Stimulated activated CD4-positive, alpha-beta T cell treated with anti-CD3 and anti-CD28 coated beads, Interleukin-15, amount 100 ng/mL, for 1 hour (primary cell): Measurements from ENCODE around the gene ATF6B.

ENCODE experiments used
- DNase-seq, 2 donors: peaks; one replicate each; pipeline ENCODE4 v3.0.0-alpha.2; 2020; ENCODE audit warnings: low read depth in 1 of 2, low spot score in 1 of 2

Gene ATF6B

DNA sequence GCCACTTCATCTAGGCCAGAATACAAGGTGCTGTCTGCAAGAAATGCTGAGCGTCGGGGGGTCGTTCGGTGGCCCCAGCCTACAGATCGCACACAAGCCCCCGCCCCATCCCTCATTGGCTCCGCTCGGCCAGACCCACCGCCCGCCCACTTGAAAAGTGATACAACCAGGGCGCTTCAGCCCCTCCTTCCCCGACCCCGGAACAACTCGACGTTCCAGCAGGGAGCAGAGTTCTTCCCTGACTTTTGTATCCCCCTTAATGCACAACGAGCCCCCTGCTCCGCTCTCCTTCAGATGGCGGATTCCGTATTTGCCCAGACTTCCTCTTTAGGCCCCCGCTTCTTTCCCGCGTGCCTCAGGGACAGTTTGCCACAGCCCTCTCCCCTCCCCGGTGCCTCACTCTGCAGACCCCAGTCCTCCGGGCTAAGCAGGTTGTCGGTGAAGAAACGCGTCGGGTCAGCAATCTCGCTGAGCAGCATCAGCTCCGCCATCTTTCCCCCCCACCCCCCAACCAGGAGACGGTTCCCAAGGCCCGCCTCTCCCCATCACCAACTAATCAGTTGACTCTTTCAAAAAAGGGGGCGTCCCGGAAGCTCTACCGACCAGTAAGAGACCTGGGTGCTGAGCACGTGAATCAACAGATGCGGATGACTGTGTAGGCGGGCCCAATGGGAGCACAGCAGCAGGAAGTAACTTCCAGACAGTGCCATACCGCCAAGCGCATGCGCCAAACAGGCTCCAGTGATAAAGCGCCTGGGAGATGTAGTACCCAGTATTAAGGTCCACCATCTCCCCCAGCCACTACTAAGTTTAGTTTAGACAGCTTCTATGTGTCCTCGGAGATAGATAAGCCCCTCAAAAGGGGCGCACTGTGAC lies at the start of gene ATF6B:
Gene ATF6B (minus strand): TSS at position 530 of the 876 bp plus-strand sequence. CDS start 39 bp downstream, at position 491.
- peak; percentile 86 to 92 for DNase-seq

DNA sequence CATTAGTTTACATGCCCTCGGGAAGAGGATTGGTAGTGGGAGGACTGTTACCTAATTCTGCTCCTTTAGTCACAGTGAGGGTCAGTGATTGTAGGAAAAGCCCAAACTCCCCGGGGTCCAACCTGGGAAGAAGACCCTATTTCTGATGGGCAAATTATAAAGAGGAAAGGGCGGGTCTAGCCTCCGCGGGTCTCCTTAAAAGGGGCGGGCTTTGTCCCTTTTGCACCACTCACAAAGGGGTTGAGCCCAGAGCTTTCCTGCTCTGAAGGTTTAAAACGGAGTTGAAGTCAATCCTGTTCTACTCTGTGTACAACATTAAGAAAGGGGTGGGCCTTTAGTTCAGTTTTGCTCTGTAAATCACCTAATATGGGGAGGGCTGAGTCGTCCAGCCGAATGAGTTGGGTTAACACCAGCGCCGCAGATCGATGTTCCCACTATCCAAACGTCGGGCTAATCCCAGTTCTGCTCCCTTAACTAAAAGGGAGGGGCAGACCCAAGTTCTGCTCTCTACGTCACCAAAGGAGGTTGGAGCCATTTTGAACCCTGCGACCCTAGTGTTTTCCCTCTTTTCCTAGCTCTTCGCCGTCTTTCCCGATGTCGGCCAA lies 49.2 kb upstream of the ATF6B start:
- no peak for DNase-seq

- no peak for DNase-seq
Measured at GRCh38 chr6:32176476-32177182, 48.6 kb upstream of the ATF6B start.

DNA sequence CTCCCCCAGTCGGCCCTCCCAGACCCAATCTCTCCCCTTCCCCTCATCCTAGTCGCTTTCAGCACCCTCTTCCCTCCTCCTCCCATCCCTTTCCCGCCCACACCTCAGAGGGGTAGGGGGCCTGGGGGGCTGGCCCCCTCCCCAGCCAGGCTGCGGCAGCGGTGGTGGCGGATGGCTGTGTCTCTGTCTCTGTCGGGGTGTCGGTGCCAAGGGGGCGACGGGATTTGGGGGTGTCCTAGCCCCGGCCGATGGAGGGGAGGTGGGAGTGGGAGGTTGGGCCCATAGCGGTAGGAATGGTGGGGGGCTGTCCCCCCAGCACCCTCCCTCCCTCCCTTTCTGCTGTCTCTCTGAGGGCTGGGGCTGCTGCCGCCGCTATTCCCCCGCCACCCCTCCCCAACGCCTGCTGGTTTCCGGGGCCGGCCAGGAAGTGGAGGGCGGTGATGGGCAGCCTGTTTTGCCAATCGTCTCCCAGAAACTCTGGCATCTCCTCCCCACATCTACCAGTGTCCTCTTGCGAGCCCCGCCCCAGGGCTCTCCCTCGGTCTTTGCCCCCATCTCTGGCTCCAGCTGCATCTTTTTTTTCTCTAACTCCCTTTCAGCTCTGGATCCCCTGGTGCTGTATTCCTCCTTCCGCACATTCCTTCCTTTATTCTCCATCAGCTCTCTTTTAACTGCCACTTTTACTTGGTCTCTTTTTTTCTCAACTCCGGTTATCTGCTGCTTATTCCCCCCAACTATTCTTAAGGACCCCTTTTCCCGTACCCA lies 47.8 kb upstream of the ATF6B start, which contains the start of gene AGPAT1:
Gene AGPAT1 (minus strand): TSS at position 374 of the 765 bp plus-strand sequence. CDS start 4,588 bp downstream, outside the sequence.
- DNase-seq, result peak; percentile 93 to 96

- DNase-seq, result no peak
Measured at GRCh38 chr6:32175322-32175710, 47.3 kb upstream of the ATF6B start.

GRCh38 chr6:32174416-32174815 lies 46.4 kb upstream of the ATF6B start:
- DNase-seq, result no peak

DNA sequence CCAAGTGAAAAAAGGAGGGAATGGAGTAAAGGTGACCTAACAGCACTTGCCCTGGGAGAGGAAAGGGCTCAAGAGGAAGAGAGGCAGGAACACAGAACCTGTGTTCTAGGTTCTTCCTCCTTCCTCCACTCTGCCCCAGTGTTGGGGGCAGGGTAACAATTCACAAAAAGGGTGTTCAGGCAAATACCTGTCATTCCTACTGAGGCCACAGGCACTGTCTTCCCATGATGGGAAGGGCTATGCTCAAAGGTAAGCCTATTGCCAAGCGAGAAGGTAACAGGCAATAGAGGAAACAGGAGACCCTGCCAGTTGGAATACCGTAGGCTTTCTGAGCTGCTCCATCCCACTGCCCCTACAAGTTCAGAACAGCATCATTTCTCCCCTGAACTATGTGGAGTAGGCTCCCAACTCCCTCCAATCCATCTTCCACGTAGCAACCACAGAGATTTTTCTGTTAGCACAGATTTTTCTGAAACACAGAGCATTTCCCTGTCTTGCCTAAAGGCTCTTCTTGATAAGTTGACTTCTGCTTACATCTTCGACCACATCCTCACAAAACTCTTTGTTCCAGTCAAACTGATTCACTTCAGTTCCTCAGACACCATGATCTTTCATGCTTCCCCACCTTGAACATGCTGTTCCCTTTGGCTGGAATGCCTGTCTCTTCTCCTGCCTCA lies 45.1 kb upstream of the ATF6B start:
- DNase-seq, result no peak

- DNase-seq, result no peak
Measured at GRCh38 chr6:32171234-32171633, 43.2 kb upstream of the ATF6B start.

DNA sequence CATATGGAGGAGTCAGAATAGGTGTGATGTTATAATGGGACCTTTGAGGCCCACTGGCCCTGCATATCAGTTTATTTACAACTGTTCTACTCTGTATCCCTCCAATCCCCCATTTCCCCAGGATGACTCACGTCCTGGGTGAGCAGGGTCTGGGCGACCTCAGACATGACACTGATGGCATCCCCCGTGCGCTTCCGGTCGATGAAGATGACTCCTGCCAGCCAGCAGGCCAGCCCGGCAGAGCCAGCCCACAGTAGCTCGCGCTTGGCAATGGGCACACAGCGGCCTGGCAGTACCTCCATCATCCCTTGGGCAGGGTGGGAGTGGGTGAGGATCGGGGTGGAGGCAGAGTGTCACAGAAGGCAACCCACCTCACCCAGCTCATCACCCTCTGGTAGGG lies 42.2 kb upstream of the ATF6B start:
- DNase-seq, result no peak

- no peak for DNase-seq
Measured at GRCh38 chr6:32168807-32169591, 41.0 kb upstream of the ATF6B start.

GRCh38 chr6:32168350-32168749 lies 40.3 kb upstream of the ATF6B start:
- DNase-seq, result no peak

- no peak for DNase-seq
Measured at GRCh38 chr6:32167761-32168262, 39.8 kb upstream of the ATF6B start.

DNA sequence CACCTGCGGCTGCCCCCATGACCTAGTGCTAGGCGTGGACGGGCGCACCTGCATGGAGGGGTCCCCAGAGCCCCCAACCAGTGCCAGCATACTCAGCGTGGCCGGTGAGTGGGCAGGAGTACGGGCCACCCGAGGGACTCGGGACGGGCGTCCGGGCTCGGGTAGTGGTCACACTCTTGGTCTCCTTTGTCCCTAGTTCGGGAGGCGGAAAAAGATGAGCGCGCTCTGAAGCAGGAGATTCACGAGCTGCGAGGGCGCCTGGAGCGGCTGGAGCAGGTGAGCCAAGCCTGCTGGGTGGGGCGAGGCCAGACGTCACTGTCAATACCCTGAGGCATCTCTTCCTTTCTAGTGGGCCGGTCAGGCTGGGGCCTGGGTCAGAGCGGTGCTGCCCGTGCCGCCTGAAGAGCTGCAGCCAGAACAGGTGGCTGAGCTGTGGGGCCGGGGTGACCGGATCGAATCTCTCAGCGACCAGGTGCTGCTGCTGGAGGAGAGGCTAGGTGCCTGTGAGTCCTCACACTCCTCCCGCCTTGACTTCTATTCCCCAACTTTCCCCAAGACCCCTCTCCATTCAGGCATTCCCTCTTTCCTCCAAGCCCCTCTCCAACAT lies 39.2 kb upstream of the ATF6B start:
- DNase-seq, result no peak

DNA sequence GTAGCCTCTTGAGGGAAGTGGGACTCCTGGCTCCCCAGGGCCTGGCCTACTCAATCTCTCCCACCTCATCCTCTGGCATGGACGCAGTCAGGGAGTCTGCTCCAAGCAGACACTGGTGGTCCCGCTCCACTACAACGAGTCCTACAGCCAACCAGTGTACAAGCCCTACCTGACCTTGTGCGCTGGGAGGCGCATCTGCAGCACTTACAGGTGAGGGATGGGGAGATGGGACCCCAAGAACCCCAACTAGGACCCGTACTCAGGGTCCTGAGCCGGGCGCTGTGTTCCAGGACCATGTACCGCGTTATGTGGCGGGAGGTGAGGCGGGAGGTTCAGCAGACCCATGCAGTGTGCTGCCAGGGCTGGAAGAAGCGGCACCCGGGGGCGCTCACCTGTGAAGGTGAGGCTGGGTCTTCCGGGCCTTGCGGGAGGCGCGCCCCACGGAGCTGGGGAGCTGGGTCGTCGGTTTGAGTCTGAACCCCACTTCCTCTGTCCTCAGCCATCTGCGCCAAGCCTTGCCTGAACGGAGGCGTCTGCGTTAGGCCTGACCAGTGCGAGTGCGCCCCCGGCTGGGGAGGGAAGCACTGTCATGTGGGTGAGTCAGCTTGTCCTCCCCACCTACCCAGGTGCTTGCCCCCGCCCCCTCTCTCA lies 38.5 kb upstream of the ATF6B start:
- DNase-seq, result no peak

- DNase-seq, result no peak
Measured at GRCh38 chr6:32164295-32164694, 36.2 kb upstream of the ATF6B start, which contains the start of gene EGFL8. EGFL8 (plus strand) TSS chr6:32164595; CDS start chr6:32166166, 1,571 bp downstream.

GRCh38 chr6:32163559-32164258 lies 35.7 kb upstream of the ATF6B start:
- no peak for DNase-seq

DNA sequence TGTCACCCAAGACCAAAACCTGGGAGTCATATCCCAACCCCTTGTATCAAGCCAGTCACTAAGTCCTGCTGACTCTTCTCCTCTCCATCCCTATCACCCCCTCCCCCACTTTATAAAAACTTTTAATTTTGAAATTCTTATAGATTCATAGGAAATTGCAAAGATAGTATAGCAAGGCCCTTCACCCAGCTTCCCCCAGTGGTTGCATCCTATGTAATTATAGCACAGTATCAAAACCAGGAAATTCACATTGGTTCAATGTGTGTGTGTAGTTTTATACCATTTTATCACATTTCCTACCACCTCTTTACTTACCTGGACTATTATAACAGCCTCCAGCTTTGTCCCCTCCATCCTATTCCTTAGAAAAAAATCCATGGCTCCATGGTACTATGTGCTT lies 30.0 kb upstream of the ATF6B start:
- DNase-seq, result no peak

GRCh38 chr6:32156891-32157290 lies 28.8 kb upstream of the ATF6B start:
- DNase-seq, result no peak
